GM12864 (cell line): ENCODE measurements around the gene THSD4.

ENCODE experiments used
- DNase-seq: peaks from one replicate; pipeline ENCODE4 v3.0.0-alpha.2; 2011; ENCODE audit warnings: low read depth
- H3K4me3 ChIP-seq: 2 replicates; pipeline ENCODE4 v1.5.1; 2011; ENCODE audit warnings: mild to moderate bottlenecking, low read depth, low read length, control low read depth
- TF ChIP-seq, protein P1 (sequence below): IDR thresholded peaks from 2 replicates; pipeline ENCODE4 v1.5.1; 2011; ENCODE audit warnings: low read depth, mild to moderate bottlenecking, moderate library complexity, low read length, control low read depth, inconsistent platforms; ENCODE audit errors: missing control alignments

Gene THSD4

DNA sequence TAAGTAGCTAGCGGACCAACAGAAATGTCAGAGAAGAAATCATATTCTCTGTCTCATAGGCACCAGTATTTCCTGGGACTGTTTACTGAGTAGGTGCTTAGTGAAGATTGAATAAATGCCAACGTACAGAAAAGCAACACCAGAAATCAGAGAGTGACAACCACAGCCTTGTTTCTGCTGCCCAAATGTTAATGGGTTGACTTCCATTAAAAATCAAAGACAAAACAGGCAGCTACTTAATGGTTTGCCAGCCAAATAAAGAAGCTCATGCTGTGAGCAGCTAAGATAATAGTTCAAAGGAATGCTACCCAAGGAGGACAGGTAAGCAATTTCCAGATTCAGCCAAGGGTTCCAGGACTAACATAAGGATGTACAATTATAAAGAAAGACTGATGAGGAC is 270.7 kb downstream of the THSD4 start:
- no peak for DNase-seq
- no peak overlapping the region for H3K4me3 ChIP-seq
- TF ChIP-seq, protein P1, sequence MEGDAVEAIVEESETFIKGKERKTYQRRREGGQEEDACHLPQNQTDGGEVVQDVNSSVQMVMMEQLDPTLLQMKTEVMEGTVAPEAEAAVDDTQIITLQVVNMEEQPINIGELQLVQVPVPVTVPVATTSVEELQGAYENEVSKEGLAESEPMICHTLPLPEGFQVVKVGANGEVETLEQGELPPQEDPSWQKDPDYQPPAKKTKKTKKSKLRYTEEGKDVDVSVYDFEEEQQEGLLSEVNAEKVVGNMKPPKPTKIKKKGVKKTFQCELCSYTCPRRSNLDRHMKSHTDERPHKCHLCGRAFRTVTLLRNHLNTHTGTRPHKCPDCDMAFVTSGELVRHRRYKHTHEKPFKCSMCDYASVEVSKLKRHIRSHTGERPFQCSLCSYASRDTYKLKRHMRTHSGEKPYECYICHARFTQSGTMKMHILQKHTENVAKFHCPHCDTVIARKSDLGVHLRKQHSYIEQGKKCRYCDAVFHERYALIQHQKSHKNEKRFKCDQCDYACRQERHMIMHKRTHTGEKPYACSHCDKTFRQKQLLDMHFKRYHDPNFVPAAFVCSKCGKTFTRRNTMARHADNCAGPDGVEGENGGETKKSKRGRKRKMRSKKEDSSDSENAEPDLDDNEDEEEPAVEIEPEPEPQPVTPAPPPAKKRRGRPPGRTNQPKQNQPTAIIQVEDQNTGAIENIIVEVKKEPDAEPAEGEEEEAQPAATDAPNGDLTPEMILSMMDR = no peak

DNA sequence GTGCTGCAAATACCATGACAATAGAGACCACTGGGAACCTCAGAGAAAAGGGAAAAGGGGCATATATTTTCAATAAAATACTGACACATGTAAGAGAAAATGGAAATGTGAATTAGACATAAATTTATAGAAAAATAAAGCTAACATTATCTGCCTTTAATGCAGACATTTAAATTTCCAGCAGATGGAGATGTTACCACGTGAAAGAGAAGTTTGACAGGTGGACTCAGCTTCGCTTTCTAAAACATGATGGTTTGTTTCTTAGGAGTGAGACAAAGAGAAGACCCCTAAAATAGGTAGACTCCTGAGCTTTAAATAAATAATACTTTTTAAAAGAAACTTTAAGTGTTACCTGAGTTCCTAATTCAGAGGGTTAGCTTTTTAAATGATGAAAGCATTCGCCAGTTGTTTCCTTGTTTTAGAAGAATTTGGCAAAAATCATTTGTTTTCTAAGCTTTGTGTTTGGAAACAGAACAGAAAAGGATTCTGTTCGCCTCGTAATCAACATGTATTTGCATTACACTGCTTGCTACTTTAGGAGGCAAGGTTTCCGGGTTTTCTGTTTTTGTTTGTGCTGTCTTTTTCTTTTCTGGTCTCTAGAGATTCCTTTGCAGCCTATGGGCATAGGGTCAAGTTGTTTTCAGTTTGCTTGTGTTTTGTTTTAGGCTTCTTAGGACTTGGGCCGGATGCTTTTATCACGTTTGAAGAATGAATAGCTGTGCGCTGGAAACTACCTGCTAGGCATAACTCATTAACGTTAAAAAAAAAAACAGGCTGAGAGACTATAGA is 271.4 kb downstream of the THSD4 start:
- H3K4me3 ChIP-seq = no peak overlapping the region
- no peak for DNase-seq

DNA sequence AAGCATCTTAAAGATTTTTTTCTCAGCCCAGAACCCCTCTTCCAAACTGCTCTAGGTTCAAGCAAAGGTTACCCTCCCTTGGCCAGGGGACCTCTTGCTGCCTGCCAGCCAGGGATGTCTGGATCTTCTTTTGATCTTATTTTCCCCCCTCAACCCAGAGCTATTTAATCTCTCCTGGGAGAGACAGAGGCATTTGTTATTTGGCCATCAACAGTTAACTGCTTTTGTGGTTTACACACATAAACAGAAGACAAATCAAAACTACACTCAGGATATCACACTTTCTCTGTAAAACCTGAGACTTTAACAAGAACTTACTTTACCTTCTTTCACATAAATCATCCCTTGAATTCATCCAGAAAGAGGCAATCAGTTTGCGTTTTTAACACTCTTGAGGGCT is 272.5 kb downstream of the THSD4 start:
- TF ChIP-seq, protein P1 = no peak
- no peak overlapping the region for H3K4me3 ChIP-seq

More for the DNA sequence above, 271.4 kb downstream of the THSD4 start:
- TF ChIP-seq, protein P1 = no peak

DNA sequence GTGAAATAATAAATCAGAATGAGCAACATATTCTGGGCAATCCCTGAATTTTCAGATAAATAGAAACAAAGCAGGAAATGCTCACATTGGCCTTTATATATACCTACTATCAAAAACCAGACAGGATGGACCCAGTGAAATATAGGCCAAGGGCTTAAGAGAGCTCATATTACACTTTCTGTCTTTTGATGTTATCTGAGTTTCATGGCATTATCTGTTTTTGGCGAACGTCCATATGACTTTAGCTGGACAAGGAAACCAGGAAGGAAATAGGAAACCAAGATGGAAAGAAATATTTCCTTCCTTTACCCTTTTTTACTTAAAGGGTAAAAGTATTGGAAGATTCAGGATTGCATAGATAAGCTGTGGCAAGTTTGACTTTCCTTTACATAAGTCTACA is 274.8 kb downstream of the THSD4 start:
- TF ChIP-seq, protein P1 = no peak
- no peak overlapping the region for H3K4me3 ChIP-seq
- no peak for DNase-seq

More for the DNA sequence above, 272.5 kb downstream of the THSD4 start:
- DNase-seq = no peak

DNA sequence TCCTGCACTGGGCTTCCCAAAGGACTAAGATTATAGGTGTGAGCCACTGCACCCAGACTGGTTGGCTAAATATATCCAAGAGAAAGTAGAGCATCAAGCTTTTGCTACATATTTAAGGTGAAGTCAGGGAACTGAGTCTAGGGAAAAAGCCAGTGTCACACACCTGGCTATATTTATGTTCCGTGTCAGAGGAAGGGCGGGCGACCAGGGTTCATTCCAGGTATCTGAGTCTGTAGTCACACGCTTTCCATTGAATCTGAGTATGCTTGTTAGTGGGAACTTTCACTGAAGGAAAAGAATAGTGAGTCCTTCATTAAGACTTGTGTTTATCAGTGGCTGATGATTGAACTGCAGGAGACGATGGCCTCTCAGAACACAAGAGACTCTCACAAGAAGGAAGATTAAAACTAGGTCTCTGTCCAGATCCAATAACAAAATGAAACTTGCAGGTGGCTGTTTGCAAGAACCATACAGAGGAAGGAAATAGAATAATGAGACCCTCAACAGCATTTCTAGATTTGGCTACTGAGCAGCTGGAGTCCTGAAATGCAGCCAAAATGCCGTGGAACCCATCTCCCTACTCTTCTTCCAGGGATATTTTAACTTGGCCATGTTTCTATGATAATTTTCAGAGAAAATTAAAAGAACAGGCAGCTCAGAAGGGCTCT is 276.3 kb downstream of the THSD4 start:
- TF ChIP-seq, protein P1 = no peak
- DNase-seq = no peak
- no peak overlapping the region for H3K4me3 ChIP-seq

DNA sequence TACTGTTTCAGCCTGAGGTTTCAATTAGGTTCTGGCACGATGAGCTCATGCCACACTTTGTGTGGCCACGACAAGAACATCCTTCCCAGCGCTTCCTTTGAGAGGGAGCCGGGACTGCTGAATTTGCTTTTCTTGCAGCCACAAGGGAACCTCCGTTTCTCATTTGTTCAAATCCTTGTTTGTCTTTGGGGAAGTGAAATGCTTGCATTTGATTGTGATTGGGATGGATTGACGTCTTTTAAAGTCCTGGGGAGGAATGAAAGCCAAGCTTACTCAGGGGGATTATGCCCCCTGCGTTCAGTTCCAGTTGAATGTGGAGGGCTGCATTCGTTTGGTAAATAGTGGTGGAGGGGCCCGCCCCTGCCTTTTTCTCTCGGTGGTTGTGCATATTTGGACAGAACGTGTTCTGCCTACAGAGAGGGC is 277.6 kb downstream of the THSD4 start:
- DNase-seq = no peak
- H3K4me3 ChIP-seq = no peak overlapping the region
- TF ChIP-seq, protein P1 = no peak
